CD14-positive monocyte (primary cell): ENCODE measurements around the gene CDC42BPG. TPM values are rescaled to one million over a fixed set of nuclear protein-coding genes. Genes with fewer than 3 reads are reported as not detected.

Source experiments
- DNase-seq, 3 donors: peaks; one replicate each; pipeline ENCODE4 v3.0.0-alpha.2; 2011 to 2022
- H2AFZ ChIP-seq: 2 replicates; pipeline ENCODE4 v1.6.0; 2012; ENCODE audit warnings: mild to moderate bottlenecking, low read depth, low read length, inconsistent platforms; ENCODE audit not compliant: insufficient read depth, poor library complexity, severe bottlenecking
- H3K27ac ChIP-seq, 2 donors: 1 replicate in 1 of 2; 2 replicates in 1 of 2; pipeline ENCODE4 v1.5.1; 2012 to 2013; ENCODE audit warnings: low read length in 2 of 2, control low read depth in 1 of 2, inconsistent platforms in 1 of 2, low read depth in 1 of 2, mild to moderate bottlenecking in 1 of 2
- H3K27me3 ChIP-seq, 2 donors: one replicate each; pipeline versions ENCODE4 v1.6.0 to v1.6.1; 2011 to 2013; ENCODE audit warnings: low read length in 2 of 2; ENCODE audit not compliant: control insufficient read depth in 2 of 2, insufficient read depth in 2 of 2
- H3K36me3 ChIP-seq, 2 donors: replicated peaks in 1 of 2; 1 replicate in 1 of 2; 2 replicates in 1 of 2; pipeline versions ENCODE4 v1.5.1 to v1.6.1; 2012 to 2013; ENCODE audit warnings: low read length in 2 of 2, control low read depth in 1 of 2, inconsistent platforms in 1 of 2, mild to moderate bottlenecking in 1 of 2; ENCODE audit not compliant: insufficient read depth in 2 of 2, control insufficient read depth in 1 of 2
- H3K4me1 ChIP-seq, 2 donors: 1 replicate in 1 of 2; 2 replicates in 1 of 2; pipeline versions ENCODE4 v1.5.1 to v1.6.1; 2012 to 2013; ENCODE audit warnings: low read length in 2 of 2, control low read depth in 1 of 2, inconsistent platforms in 1 of 2, mild to moderate bottlenecking in 1 of 2, moderate library complexity in 1 of 2; ENCODE audit not compliant: insufficient read depth in 2 of 2, control insufficient read depth in 1 of 2
- H3K4me2 ChIP-seq: replicated peaks from 2 replicates; pipeline ENCODE3; 2012; ENCODE audit warnings: low read length, moderate library complexity, mild to moderate bottlenecking; ENCODE audit not compliant: poor library complexity, severe bottlenecking; ENCODE audit errors: extremely low read depth
- H3K4me3 ChIP-seq, 3 experiments: fragments of 200-600 bp in 1 of 3; sonication (generic) in 1 of 3; replicated peaks in 1 of 3; 1 replicate in 2 of 3; 2 replicates in 1 of 3; pipeline ENCODE4 v1.5.1; 2011 to 2013; ENCODE audit warnings: low read length in 3 of 3, mild to moderate bottlenecking in 3 of 3, control low read depth in 2 of 3, low read depth in 2 of 3, inconsistent platforms in 1 of 3, moderate library complexity in 1 of 3
- H3K79me2 ChIP-seq: 2 replicates; pipeline ENCODE4 v1.6.0; 2012; ENCODE audit warnings: mild to moderate bottlenecking, control low read depth, inconsistent platforms, low read length, moderate library complexity; ENCODE audit not compliant: insufficient read depth
- H3K9ac ChIP-seq: 2 replicates; pipeline ENCODE4 v1.6.0; 2017; ENCODE audit warnings: low read length, mild to moderate bottlenecking; ENCODE audit not compliant: insufficient read depth, poor library complexity, severe bottlenecking
- H3K9me3 ChIP-seq, 2 donors: replicated peaks in 1 of 2; 1 replicate in 1 of 2; 2 replicates in 1 of 2; pipeline versions ENCODE4 v1.5.1 to v1.6.1; 2012 to 2013; ENCODE audit warnings: low read length in 2 of 2, control low read depth in 1 of 2; ENCODE audit not compliant: control insufficient read depth in 1 of 2, insufficient read depth in 1 of 2
- H4K20me1 ChIP-seq: 2 replicates; pipeline ENCODE4 v1.6.0; 2012; ENCODE audit warnings: mild to moderate bottlenecking, low read length, control low read depth, moderate library complexity; ENCODE audit not compliant: insufficient read depth
- H3K27ac Mint-ChIP-seq, 7 donors: one replicate each; pipeline ENCODE4 v1.8.0; 2020; ENCODE audit warnings: mild to moderate bottlenecking in 7 of 7, mixed read lengths in 7 of 7, moderate library complexity in 6 of 7, inconsistent platforms in 2 of 7
- H3K27me3 Mint-ChIP-seq, 3 donors: one replicate each; pipeline ENCODE4 v1.8.0; 2021 to 2022; ENCODE audit warnings: low read depth in 3 of 3, mild to moderate bottlenecking in 3 of 3, mixed read lengths in 3 of 3, moderate library complexity in 3 of 3, inconsistent platforms in 1 of 3
- H3K36me3 Mint-ChIP-seq, 2 donors: one replicate each; pipeline ENCODE4 v1.8.0; 2020; ENCODE audit warnings: mixed read lengths in 2 of 2, inconsistent platforms in 1 of 2, mild to moderate bottlenecking in 1 of 2
- H3K4me1 Mint-ChIP-seq: one replicate; pipeline ENCODE4 v1.8.0; 2020; ENCODE audit warnings: mild to moderate bottlenecking, mixed read lengths
- H3K4me3 Mint-ChIP-seq, 2 donors: one replicate each; pipeline ENCODE4 v1.8.0; 2020; ENCODE audit warnings: mild to moderate bottlenecking in 2 of 2, mixed read lengths in 2 of 2, moderate library complexity in 1 of 2
- H3K9me3 Mint-ChIP-seq, 7 donors: one replicate each; pipeline ENCODE4 v1.8.0; 2020 to 2022; ENCODE audit warnings: mixed read lengths in 7 of 7, mild to moderate bottlenecking in 6 of 7, moderate library complexity in 6 of 7, inconsistent platforms in 2 of 7
- WGBS: methylation state at CpG from one replicate; pipeline ENCODE4 v1.1.5; 2013; ENCODE audit warnings: missing lambda C conversion rate; ENCODE audit not compliant: insufficient coverage; 5-methylcytosine and 5-hydroxymethylcytosine counted together
- intact Hi-C, 2 donors: fragments of 100-400 bp; cut with micrococcal nuclease; formaldehyde crosslinking; loops; one replicate each; pipeline versions ENCODE4 v1.15.0 to v1.15.1; 2023
- polyA minus RNA-seq: library from RNA; depleted of rRNA, polyadenylated mRNA; stranded (reverse); fragments of >200 nt; gene quantifications from 2 replicates; pipeline ENCODE4 v1.2.3, GENCODE V29; 2012
- polyA plus RNA-seq, 3 donors: library from polyadenylated mRNA; depleted of rRNA in 1 of 3; unstranded in 2 of 3; stranded (reverse) in 1 of 3; fragments of 300-500 nt in 2 of 3; fragments of >200 nt in 1 of 3; fragmentation: Illumina TruSeq in 2 of 3; gene quantifications; 1 replicate in 2 of 3; 2 replicates in 1 of 3; pipeline ENCODE4 v1.2.3, GENCODE V29; 2012 to 2021
- total RNA-seq, 12 experiments: library from RNA in 1 of 12; stranded (reverse) in 1 of 12; fragments of 120-200 nt in 1 of 12; gene quantifications; one replicate each; pipeline ENCODE4 v1.2.4 and lab custom pipeline; 2013 to 2026; ENCODE audit warnings: mixed read lengths in 6 of 12, inconsistent platforms in 1 of 12
- TF ChIP-seq, protein P1 (sequence below): fragments of 200-600 bp; IDR thresholded peaks from one replicate; pipeline ENCODE4 v1.8.0; 2022; ENCODE audit warnings: antibody characterized with exemption, mild to moderate bottlenecking

The CDC42BPG gene, protein sequence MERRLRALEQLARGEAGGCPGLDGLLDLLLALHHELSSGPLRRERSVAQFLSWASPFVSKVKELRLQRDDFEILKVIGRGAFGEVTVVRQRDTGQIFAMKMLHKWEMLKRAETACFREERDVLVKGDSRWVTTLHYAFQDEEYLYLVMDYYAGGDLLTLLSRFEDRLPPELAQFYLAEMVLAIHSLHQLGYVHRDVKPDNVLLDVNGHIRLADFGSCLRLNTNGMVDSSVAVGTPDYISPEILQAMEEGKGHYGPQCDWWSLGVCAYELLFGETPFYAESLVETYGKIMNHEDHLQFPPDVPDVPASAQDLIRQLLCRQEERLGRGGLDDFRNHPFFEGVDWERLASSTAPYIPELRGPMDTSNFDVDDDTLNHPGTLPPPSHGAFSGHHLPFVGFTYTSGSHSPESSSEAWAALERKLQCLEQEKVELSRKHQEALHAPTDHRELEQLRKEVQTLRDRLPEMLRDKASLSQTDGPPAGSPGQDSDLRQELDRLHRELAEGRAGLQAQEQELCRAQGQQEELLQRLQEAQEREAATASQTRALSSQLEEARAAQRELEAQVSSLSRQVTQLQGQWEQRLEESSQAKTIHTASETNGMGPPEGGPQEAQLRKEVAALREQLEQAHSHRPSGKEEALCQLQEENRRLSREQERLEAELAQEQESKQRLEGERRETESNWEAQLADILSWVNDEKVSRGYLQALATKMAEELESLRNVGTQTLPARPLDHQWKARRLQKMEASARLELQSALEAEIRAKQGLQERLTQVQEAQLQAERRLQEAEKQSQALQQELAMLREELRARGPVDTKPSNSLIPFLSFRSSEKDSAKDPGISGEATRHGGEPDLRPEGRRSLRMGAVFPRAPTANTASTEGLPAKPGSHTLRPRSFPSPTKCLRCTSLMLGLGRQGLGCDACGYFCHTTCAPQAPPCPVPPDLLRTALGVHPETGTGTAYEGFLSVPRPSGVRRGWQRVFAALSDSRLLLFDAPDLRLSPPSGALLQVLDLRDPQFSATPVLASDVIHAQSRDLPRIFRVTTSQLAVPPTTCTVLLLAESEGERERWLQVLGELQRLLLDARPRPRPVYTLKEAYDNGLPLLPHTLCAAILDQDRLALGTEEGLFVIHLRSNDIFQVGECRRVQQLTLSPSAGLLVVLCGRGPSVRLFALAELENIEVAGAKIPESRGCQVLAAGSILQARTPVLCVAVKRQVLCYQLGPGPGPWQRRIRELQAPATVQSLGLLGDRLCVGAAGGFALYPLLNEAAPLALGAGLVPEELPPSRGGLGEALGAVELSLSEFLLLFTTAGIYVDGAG (N-terminal part only)
- total RNA-seq (2013), result 0.12 TPM
- polyA plus RNA-seq, result under 1 TPM in 1 of 3 donors, not detected in 2; 0.23 TPM
- under 0.01 and 0.24 TPM in 2 replicates for polyA minus RNA-seq
- total RNA-seq (lab: John Stamatoyannopoulos, UW), result 1.3 to 29.9 (median 7.2) reads per million in 11 experiments

DNA sequence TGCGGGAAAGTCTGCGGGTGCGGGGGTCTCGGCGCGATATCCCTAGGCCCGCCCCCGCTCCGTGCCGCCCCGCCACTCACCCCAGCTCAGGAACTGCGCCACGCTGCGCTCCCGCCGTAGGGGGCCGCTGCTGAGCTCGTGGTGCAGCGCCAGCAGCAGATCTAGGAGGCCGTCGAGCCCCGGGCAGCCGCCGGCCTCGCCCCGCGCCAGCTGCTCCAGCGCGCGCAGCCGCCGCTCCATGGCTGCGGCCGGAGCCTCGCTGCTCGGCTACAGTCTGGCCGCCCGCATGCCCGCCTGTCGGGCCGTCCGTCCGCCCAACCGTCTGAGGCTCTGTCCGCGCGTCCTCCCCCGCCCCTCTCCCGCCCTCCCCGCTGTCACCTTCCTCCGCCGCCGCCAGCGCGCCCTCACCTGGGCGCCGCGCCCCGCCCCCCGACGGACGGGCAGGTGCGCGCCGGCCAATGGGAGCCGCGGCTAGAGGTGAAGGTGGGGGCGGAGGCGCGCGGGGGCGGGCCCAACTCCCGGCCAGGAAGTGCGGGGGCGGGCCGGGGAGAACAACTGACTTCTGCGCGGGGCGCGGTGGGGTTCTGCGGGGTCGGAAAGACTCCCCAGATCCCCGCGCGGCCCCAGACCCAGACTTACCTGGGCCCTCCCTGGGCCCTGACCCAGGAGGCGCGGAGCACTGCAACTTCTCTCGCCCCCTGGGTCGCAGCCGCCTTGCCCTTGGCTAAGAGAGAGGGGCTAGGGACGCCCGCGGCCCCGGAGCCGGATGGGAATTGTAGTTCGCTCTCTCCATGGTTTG, at the start of gene CDC42BPG:
Gene CDC42BPG, minus strand, starts transcription at position 324 of the 799 bp plus-strand sequence. Its CDS starts 84 bp downstream, at position 240.
- intact Hi-C loops, result loop anchor here in 1 of 2 donors (10.0 kb wide), 2 partner anchors 60 to 170 kb away; partner anchors contain the start of gene ARL2
- H3K36me3 Mint-ChIP-seq, result peaks cover 0 to 2% of the 10 kb centered on the region in 2 donors
- no peaks in the 10 kb centered on the region for H3K9me3 ChIP-seq
- peaks cover 0 to 10% of the 10 kb centered on the region in 2 donors for H3K27me3 ChIP-seq
- peak within 1 kb of the TSS; percentile 46 for H3K9ac ChIP-seq
- peaks cover 23 to 44% of the 10 kb centered on the region in 2 donors for H3K4me1 ChIP-seq
- peak within 1 kb of the TSS in 2 of 3 experiments; percentile 40 to 68 for H3K4me3 ChIP-seq
- peak within 1 kb of the TSS; percentile 86 for H3K4me2 ChIP-seq
- peak within 1 kb of the TSS in 4 of 7 donors; percentile 15 to 77 (median 58) for H3K27ac Mint-ChIP-seq
- H2AFZ ChIP-seq, result peak within 1 kb of the TSS; percentile 78
- peak within 1 kb of the TSS; percentile 64 for H3K4me3 Mint-ChIP-seq
- TF ChIP-seq, protein P1, sequence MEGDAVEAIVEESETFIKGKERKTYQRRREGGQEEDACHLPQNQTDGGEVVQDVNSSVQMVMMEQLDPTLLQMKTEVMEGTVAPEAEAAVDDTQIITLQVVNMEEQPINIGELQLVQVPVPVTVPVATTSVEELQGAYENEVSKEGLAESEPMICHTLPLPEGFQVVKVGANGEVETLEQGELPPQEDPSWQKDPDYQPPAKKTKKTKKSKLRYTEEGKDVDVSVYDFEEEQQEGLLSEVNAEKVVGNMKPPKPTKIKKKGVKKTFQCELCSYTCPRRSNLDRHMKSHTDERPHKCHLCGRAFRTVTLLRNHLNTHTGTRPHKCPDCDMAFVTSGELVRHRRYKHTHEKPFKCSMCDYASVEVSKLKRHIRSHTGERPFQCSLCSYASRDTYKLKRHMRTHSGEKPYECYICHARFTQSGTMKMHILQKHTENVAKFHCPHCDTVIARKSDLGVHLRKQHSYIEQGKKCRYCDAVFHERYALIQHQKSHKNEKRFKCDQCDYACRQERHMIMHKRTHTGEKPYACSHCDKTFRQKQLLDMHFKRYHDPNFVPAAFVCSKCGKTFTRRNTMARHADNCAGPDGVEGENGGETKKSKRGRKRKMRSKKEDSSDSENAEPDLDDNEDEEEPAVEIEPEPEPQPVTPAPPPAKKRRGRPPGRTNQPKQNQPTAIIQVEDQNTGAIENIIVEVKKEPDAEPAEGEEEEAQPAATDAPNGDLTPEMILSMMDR, result peak; percentile 83
- H4K20me1 ChIP-seq, result peaks cover 2% of the 10 kb centered on the region
- no peak within 1 kb of the TSS for H3K27ac ChIP-seq
- DNase-seq, result peak in 2 of 3 donors; percentile 69 to 73
- H3K36me3 ChIP-seq, result no peaks in the 10 kb centered on the region
- H3K4me1 Mint-ChIP-seq, result peaks cover 36% of the 10 kb centered on the region
- H3K79me2 ChIP-seq, result no peaks in the 10 kb centered on the region
- H3K27me3 Mint-ChIP-seq, result peaks cover 3 to 18% (median 18%) of the 10 kb centered on the region in 3 donors
- H3K9me3 Mint-ChIP-seq, result peaks cover 0 to 2% (median 0%) of the 10 kb centered on the region in 7 donors
- 0% methylated on average over 81 of the region's 96 CpGs for WGBS
